ENCODE results near the gene MLXIP.

Gene MLXIP

GRCh38 chr12:122094137-122094734 lies 15.7 kb downstream of the MLXIP start:
- Histone ChIP-seq H3K4me1 (ENCODE audit: insufficient read depth, low read length) (peaks cover 2% of the 10 kb centered on the region; the same call in 1 of the 2 replicates), H3K27ac (ENCODE audit: low read length) (no peak overlapping the region), H3K36me3 (ENCODE audit: insufficient read depth, low read depth, low read length) (no peaks in the 10 kb centered on the region), H3K9ac (ENCODE audit: low read depth, low read length) (no peak overlapping the region), H3K27me3 (ENCODE audit: insufficient read depth, low read length) (no peaks in the 10 kb centered on the region), H3K4me3 (ENCODE audit: low read length) (no peak overlapping the region), H3K9me3 (ENCODE audit: insufficient read depth, low read depth, low read length) (no peaks in the 10 kb centered on the region)

DNA sequence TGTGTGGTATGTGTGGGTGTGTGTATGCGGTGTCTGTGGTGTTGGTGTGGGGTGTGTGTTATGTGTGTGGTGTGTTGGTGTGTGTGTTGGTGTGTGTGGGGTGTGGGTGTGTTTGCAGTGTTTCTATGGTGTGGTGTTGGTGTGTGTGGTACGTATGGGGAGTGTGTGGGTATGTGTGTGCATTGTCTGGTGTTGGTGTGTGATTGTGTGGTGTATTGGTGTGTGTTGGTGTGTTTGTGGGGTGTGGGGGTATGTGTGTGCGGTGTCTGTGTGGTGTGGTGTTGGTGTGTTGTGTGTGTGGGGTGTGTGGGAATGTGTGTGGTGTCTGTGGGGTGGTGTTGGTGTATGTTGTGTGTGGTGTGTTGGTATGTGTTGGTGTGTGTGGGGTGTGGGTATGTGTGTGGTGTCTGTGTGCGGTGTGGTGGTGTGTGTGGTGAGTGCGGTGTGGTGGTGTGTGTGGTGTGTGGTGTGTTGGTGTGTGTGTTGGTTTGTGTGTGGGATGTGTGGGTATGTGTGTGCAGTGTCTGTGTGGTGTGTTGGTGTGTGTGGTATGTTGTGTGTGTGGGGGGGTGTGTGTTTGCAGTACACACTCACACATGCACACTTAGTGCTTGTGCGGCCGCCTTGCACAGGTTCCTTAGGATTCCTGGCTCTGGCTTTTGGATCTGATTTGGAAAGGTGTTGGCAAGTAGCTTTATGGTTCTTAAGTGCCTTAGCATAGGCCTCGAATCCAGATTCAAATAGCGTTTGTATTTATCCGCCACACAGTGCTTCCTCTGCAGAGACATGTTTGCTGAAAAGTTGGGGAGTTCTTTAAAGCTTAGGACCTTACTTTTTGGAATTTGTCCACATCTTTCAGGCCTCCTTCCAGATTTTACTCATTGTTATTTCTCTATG lies 16.4 kb downstream of the MLXIP start:
- Histone ChIP-seq H3K27ac (ENCODE audit: low read length) (no peak overlapping the region), H3K4me3 (ENCODE audit: low read length) (no peak overlapping the region), H3K9me3 (ENCODE audit: insufficient read depth, low read depth, low read length) (no peaks in the 10 kb centered on the region), H3K9ac (ENCODE audit: low read depth, low read length) (no peak overlapping the region), H3K4me1 (ENCODE audit: insufficient read depth, low read length) (peaks cover 7% of the 10 kb centered on the region; the same call in 1 of the 2 replicates), H3K27me3 (ENCODE audit: insufficient read depth, low read length) (no peaks in the 10 kb centered on the region), H3K36me3 (ENCODE audit: insufficient read depth, low read depth, low read length) (no peaks in the 10 kb centered on the region)

DNA sequence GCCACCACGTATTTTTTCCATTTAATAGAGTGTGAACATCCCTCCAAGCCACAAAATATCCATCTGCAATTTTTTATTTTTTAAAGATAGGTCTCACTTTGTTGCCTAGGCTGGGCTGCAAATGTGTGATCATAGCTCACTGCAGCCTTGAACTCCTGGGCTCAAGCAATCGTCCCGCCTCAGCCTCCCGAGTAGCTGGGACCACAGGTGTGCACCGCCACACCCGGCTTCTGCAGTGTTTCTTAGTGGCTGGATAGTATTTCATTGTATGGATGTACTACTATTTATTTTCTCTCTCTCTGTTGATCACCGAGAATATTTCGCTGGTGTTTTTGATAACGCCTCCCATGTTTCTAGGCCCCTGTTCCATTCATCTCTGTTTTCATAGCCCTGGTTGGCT lies 17.5 kb downstream of the MLXIP start:
- no peaks in the 10 kb centered on the region for H3K36me3 ChIP-seq (ENCODE audit: insufficient read depth, low read depth, low read length)
- no peak overlapping the region for H3K9ac ChIP-seq (ENCODE audit: low read depth, low read length)
- H3K27me3 ChIP-seq (ENCODE audit: insufficient read depth, low read length): no peaks in the 10 kb centered on the region
- peaks cover 7% of the 10 kb centered on the region; the same call in 1 of the 2 replicates for H3K4me1 ChIP-seq (ENCODE audit: insufficient read depth, low read length)
- no peak overlapping the region for H3K4me3 ChIP-seq (ENCODE audit: low read length)
- no peaks in the 10 kb centered on the region for H3K9me3 ChIP-seq (ENCODE audit: insufficient read depth, low read depth, low read length)
- no peak overlapping the region for H3K27ac ChIP-seq (ENCODE audit: low read length)

- Histone ChIP-seq H3K9ac (ENCODE audit: low read depth, low read length) (no peak overlapping the region), H3K4me3 (ENCODE audit: low read length) (no peak overlapping the region), H3K36me3 (ENCODE audit: insufficient read depth, low read depth, low read length) (no peaks in the 10 kb centered on the region), H3K27me3 (ENCODE audit: insufficient read depth, low read length) (no peaks in the 10 kb centered on the region), H3K4me1 (ENCODE audit: insufficient read depth, low read length) (peaks cover 7% of the 10 kb centered on the region; the same call in 1 of the 2 replicates), H3K27ac (ENCODE audit: low read length) (no peak overlapping the region), H3K9me3 (ENCODE audit: insufficient read depth, low read depth, low read length) (no peaks in the 10 kb centered on the region)
Measured at GRCh38 chr12:122096591-122097149, 18.1 kb downstream of the MLXIP start.

GRCh38 chr12:122097584-122097926 lies 19.0 kb downstream of the MLXIP start:
- peaks cover 7% of the 10 kb centered on the region; the same call in 1 of the 2 replicates for H3K4me1 ChIP-seq (ENCODE audit: insufficient read depth, low read length)
- no peaks in the 10 kb centered on the region for H3K9me3 ChIP-seq (ENCODE audit: insufficient read depth, low read depth, low read length)
- no peaks in the 10 kb centered on the region for H3K36me3 ChIP-seq (ENCODE audit: insufficient read depth, low read depth, low read length)
- no peak overlapping the region for H3K9ac ChIP-seq (ENCODE audit: low read depth, low read length)
- H3K4me3 ChIP-seq (ENCODE audit: low read length): no peak overlapping the region
- no peak overlapping the region for H3K27ac ChIP-seq (ENCODE audit: low read length)
- no peaks in the 10 kb centered on the region for H3K27me3 ChIP-seq (ENCODE audit: insufficient read depth, low read length)

DNA sequence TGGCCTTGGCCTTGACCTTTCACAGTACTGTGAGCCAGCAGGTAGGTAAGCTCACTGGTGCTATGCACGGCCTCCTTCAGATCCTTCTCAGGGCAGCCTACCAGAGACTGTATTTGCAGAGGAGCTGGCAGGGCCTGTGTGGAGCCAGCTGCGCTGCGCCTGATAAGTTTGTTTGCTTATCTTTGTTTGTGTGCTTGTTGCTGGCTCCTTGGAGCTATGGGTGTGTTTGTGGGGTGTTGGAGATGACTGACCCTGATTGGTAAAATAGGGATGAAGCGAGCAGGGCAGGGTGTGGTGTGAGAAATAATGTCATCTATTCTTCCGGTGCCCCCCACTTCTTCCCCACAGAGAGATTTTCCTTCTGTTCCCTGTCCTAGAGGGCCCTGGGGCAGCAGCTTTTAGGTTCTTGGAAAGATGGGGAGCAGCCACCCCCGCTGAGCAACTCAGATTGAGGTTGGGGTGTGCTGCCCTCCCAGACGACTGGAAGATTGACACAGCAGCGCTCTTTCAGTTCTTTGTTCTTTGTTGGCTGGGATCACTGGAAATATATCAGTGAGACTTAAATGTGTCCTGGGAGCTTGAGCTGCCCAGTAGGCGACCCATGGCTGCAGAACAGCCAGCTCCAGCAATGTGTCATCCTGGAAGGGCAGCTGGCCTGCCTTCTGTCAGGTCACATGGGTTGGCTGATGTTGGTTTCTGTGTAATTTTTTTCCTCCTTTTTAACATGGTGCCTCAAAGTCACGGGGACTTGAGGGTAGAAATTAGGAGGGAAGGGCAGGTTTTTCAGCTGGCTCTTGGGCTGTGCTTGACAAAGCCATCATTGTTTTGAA lies 19.6 kb downstream of the MLXIP start:
- Histone ChIP-seq H3K27ac (ENCODE audit: low read length) (no peak overlapping the region), H3K27me3 (ENCODE audit: insufficient read depth, low read length) (no peaks in the 10 kb centered on the region), H3K36me3 (ENCODE audit: insufficient read depth, low read depth, low read length) (no peaks in the 10 kb centered on the region), H3K4me3 (ENCODE audit: low read length) (no peak overlapping the region), H3K9ac (ENCODE audit: low read depth, low read length) (no peak overlapping the region), H3K9me3 (ENCODE audit: insufficient read depth, low read depth, low read length) (no peaks in the 10 kb centered on the region), H3K4me1 (ENCODE audit: insufficient read depth, low read length) (peaks cover 7% of the 10 kb centered on the region; the same call in 1 of the 2 replicates)

DNA sequence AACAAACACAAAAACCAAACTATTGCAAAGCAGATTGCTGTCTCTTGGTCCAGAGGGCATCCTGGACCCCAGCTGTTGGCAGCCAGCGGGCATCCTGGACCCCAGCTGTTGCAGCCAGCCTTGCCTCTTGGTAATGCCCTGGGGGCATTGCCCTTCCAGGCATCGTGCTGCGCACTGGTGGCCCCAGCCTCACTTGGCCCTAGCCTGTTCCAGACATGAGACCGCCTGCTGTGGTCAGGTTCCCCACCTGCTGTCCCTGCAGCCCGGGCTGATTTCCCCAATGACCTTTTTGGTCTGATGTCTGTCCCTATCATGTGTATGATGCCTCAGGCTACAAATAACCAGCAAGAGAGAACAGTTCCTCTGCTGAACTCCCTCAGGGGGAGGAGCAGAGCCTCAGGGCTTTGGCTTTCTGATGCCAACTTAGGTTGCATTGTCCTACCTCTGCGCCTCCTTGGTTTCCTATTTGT lies 20.8 kb downstream of the MLXIP start:
- H3K9ac ChIP-seq (ENCODE audit: low read depth, low read length): no peak overlapping the region
- H3K4me3 ChIP-seq (ENCODE audit: low read length): no peak overlapping the region
- H3K36me3 ChIP-seq (ENCODE audit: insufficient read depth, low read depth, low read length): no peaks in the 10 kb centered on the region
- H3K27ac ChIP-seq (ENCODE audit: low read length): no peak overlapping the region
- H3K27me3 ChIP-seq (ENCODE audit: insufficient read depth, low read length): no peaks in the 10 kb centered on the region
- peaks cover 7% of the 10 kb centered on the region; the same call in 1 of the 2 replicates for H3K4me1 ChIP-seq (ENCODE audit: insufficient read depth, low read length)
- no peaks in the 10 kb centered on the region for H3K9me3 ChIP-seq (ENCODE audit: insufficient read depth, low read depth, low read length)

DNA sequence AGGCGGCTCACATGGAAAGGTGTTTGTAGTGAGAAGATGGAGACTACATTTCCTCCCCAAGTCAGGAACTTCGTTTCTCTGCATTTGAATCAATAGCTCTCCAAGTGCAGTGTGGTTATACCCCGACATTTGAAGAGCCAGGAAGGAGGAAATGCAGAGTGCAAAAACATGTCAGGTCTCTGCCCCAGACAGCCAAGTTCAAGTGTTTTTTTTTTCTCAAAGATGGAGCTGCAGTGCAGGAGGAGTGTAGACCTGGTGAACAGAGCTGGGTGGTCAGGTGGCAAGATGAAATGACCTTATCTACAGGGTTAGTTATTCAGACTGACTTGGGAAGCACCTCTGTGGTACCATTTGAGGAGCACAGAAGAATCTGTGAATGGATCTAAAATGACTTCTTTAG lies 21.3 kb downstream of the MLXIP start:
- no peaks in the 10 kb centered on the region for H3K27me3 ChIP-seq (ENCODE audit: insufficient read depth, low read length)
- H3K36me3 ChIP-seq (ENCODE audit: insufficient read depth, low read depth, low read length): no peaks in the 10 kb centered on the region
- H3K9me3 ChIP-seq (ENCODE audit: insufficient read depth, low read depth, low read length): no peaks in the 10 kb centered on the region
- no peak overlapping the region for H3K27ac ChIP-seq (ENCODE audit: low read length)
- no peak overlapping the region for H3K4me3 ChIP-seq (ENCODE audit: low read length)
- peaks cover 7% of the 10 kb centered on the region; the same call in 1 of the 2 replicates for H3K4me1 ChIP-seq (ENCODE audit: insufficient read depth, low read length)
- H3K9ac ChIP-seq (ENCODE audit: low read depth, low read length): no peak overlapping the region

DNA sequence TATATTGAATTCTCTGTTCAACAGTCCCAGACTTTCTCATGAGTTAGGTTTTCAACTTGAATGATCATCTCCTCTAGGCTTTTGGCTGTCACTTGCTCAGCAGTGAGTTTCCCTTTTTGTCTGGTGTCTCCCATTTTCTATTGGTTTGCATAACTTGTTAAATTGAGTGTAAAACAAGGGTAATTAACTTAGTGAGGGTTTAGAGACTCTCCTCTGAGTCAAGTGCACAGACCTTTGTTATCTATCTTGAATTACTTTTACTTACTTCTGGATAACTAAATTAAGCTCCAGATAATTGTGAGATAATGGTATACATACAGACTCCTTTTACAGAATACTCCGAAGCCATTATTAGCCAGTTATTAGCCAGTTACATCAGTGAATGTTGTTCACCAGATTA lies 22.0 kb downstream of the MLXIP start:
- Histone ChIP-seq H3K27me3 (ENCODE audit: insufficient read depth, low read length) (no peaks in the 10 kb centered on the region), H3K9ac (ENCODE audit: low read depth, low read length) (no peak overlapping the region), H3K4me1 (ENCODE audit: insufficient read depth, low read length) (peaks cover 7% of the 10 kb centered on the region; the same call in 1 of the 2 replicates), H3K4me3 (ENCODE audit: low read length) (no peak overlapping the region), H3K9me3 (ENCODE audit: insufficient read depth, low read depth, low read length) (no peaks in the 10 kb centered on the region), H3K36me3 (ENCODE audit: insufficient read depth, low read depth, low read length) (no peaks in the 10 kb centered on the region), H3K27ac (ENCODE audit: low read length) (no peak overlapping the region)

DNA sequence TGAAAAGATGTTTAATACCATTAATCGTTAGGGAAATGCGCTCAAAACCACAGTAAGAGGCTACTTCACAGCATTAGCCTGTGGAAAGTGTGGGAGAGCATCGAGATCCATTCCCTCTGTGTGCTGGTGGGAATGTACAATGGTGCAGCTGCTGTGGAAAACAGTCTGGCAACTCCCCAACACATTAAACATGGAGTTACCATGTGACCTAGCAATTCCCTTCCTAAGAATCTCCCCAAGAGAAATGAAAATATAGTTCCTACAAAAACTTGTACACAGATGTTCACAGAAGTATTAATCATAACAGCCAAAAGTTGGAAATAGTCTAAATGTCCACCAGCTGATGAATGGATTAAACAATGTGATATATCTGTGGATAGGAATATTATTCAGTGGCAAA lies 23.8 kb downstream of the MLXIP start:
- no peaks in the 10 kb centered on the region for H3K36me3 ChIP-seq (ENCODE audit: insufficient read depth, low read depth, low read length)
- peaks cover 7% of the 10 kb centered on the region; the same call in 1 of the 2 replicates for H3K4me1 ChIP-seq (ENCODE audit: insufficient read depth, low read length)
- H3K27me3 ChIP-seq (ENCODE audit: insufficient read depth, low read length): no peaks in the 10 kb centered on the region
- no peak overlapping the region for H3K9ac ChIP-seq (ENCODE audit: low read depth, low read length)
- H3K27ac ChIP-seq (ENCODE audit: low read length): no peak overlapping the region
- H3K4me3 ChIP-seq (ENCODE audit: low read length): no peak overlapping the region
- no peaks in the 10 kb centered on the region for H3K9me3 ChIP-seq (ENCODE audit: insufficient read depth, low read depth, low read length)

DNA sequence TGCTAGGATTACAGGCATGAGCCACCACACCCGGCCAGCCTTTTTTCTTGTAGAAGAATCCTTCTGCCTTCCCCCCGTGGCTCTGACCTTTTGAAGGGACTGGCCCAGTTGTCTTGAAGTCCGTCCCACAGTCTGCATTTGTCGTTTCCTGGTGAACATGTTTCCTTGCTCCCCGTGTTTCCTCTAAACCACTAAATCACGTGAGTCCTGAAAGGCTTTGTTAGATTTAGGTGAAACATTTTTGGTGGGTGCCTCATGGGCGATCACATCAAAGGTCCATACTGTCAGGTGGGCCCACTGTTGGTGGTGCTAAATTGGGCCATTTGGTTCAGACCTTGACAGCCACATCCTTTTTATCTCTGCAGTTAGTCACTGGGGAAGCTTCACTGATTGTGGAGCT lies 26.3 kb downstream of the MLXIP start:
- Histone ChIP-seq H3K36me3 (ENCODE audit: insufficient read depth, low read depth, low read length) (no peaks in the 10 kb centered on the region), H3K4me1 (ENCODE audit: insufficient read depth, low read length) (no peaks in the 10 kb centered on the region; the same call in 1 of the 2 replicates), H3K4me3 (ENCODE audit: low read length) (no peak overlapping the region), H3K9ac (ENCODE audit: low read depth, low read length) (no peak overlapping the region), H3K9me3 (ENCODE audit: insufficient read depth, low read depth, low read length) (no peaks in the 10 kb centered on the region), H3K27ac (ENCODE audit: low read length) (no peak overlapping the region), H3K27me3 (ENCODE audit: insufficient read depth, low read length) (no peaks in the 10 kb centered on the region)
